ENCODE results near the gene LYVE1. TPM values are rescaled to one million over a fixed set of nuclear protein-coding genes. Genes with fewer than 3 reads are reported as not detected.

LYVE1 gene
- total RNA-seq, 2 experiments from 2014 or later = not detected

DNA sequence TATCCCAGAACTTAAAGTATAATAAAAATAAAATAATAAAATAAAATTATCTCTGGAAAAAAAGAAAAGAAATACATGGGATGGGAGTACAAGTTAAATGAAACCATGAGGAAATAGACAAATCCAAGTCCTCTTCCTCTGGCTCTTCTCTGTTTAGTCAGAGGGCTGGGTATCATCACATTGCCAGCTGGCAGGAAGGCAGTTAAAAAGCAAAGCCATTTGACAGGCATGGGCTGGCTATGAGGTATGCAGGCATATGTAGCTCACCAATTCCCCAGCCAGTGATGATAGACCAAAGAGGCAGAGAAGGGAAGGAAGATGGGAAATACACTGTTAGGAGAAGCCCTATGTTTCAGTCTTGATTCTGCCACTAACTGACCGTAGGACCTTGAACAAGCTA is 6.5 kb downstream of the LYVE1 start:
- no peak for DNase-seq
- ATAC-seq (ENCODE audit: low read depth) = no peak
- H3K27me3 Mint-ChIP-seq = peaks cover 13% of the 10 kb centered on the region
- H3K4me3 Mint-ChIP-seq = no peak overlapping the region
- H3K36me3 Mint-ChIP-seq = no peaks in the 10 kb centered on the region
- no peak overlapping the region for H3K27ac Mint-ChIP-seq
- POLR2A ChIA-PET = no interaction called here
- no peaks in the 10 kb centered on the region for H3K4me1 Mint-ChIP-seq
- H3K9me3 Mint-ChIP-seq = no peaks in the 10 kb centered on the region

DNA sequence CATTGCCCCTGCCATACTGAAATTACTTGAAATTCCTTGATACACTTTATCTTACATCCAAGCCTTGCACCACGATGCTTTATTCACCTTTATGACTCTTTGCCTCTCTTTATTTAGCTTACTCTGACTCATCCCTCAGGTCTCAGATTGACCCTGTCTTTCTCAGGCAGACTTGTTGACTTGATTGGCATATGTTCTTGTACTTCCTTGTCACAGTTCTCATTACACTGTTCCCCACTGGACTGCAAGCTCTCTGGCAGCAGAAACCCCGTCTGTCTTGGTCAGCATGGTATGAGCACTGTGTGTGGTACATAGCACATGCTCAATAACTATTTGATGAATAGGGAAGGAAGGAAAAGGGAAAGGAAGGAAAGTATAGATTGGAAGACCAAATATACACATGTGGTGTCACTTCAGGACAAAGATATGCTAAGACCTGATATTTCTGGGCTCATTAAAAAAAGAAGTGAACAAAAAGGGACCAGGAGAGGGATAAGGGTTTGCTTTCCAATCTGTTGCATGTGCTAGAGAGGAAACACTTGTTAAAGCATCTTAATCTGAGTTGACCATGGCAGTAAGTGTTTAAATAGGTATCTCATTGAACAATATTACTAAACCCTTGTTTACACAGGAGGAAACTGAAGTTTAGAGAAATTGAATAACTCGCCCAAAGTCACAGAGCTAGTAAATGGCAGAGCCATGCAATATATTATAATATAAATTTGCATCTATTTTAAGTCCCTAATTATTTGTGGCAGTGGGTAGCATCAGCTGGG is 7.2 kb downstream of the LYVE1 start:
- peaks cover 18% of the 10 kb centered on the region for H3K27me3 Mint-ChIP-seq
- H3K27ac Mint-ChIP-seq = no peak overlapping the region
- H3K4me1 Mint-ChIP-seq = no peaks in the 10 kb centered on the region
- H3K36me3 Mint-ChIP-seq = no peaks in the 10 kb centered on the region
- no peaks in the 10 kb centered on the region for H3K9me3 Mint-ChIP-seq
- H3K4me3 Mint-ChIP-seq = no peak overlapping the region
- POLR2A ChIA-PET = no interaction called here
- ATAC-seq (ENCODE audit: low read depth) (no peak), DNase-seq (no peak)

DNA sequence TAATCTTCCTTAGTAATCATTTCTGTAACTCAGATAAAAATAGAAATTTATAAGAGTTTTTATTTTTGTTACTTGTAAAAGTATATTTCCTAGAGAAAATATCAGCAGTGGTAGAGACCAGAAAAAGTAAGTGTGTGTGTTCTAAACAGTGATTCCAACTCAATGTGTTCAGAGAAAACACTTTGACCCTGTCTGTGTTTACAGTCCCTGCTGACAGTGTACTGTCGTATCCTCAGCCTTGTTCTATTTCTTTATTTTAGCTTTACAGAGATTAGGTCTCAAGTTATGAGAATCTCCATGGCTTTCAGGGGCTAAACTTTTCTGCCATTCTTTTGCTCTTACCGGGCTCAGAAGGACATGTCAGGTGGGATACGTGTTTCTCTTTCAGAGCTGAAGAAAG is 10.2 kb downstream of the LYVE1 start:
- POLR2A ChIA-PET = no interaction called here
- no peak for ATAC-seq (ENCODE audit: low read depth)

DNA sequence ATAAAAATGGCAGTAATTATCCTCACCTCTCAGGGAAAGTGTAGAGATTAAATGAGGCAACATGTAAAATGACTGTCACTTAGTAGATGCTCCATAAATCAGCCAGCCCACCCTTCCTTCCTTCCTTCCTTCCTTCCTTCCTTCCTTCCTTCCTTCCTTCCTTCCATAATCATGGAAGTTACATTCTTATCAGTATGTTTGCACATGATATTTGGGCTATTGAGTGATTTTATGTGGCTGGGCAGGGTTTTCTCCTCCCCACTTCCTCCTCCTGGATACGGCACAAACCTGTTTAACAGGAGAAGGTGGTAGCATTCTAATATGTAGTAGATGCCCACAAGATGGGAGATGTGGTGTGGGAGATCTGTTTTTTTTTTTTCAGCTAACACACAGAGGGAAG is 11.9 kb downstream of the LYVE1 start:
- Mint-ChIP-seq H3K27me3 (peaks cover 19% of the 10 kb centered on the region), H3K4me1 (no peaks in the 10 kb centered on the region), H3K9me3 (peaks cover 3% of the 10 kb centered on the region), H3K36me3 (no peaks in the 10 kb centered on the region), H3K4me3 (no peak overlapping the region), H3K27ac (no peak overlapping the region)
- no peak for ATAC-seq (ENCODE audit: low read depth)
- POLR2A ChIA-PET = no interaction called here
- DNase-seq = no peak

More for the DNA sequence above, 10.2 kb downstream of the LYVE1 start:
- no peak overlapping the region for H3K27ac Mint-ChIP-seq
- H3K4me3 Mint-ChIP-seq = no peak overlapping the region
- no peaks in the 10 kb centered on the region for H3K9me3 Mint-ChIP-seq
- DNase-seq = no peak
- no peaks in the 10 kb centered on the region for H3K4me1 Mint-ChIP-seq
- no peaks in the 10 kb centered on the region for H3K36me3 Mint-ChIP-seq
- H3K27me3 Mint-ChIP-seq = peaks cover 18% of the 10 kb centered on the region

DNA sequence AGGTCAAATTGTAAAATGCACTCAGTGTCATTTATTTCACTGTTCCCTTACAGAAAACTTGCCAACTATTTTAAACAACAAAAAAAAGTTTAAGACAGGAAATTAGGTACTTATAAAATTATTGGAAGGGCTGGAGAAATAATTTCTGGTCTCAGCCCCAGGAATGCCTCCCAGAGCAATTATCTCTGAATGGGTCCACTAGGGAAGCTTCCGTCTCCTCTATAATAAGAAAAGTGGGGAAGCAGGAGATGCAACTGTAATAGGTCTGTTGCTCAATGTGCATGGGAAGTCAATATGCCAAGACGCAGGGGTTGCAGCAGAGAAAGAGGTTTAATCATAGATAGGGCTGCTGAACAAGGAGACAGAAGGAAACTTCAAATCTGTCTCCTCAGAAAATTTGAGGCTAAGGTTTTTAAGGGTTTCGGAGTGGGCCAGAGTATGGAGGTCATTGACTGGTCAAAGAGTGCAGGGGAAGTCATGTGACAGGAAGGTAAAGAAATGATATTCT is 16.6 kb downstream of the LYVE1 start:
- no peaks in the 10 kb centered on the region for H3K4me1 Mint-ChIP-seq
- H3K27me3 Mint-ChIP-seq = peaks cover 26% of the 10 kb centered on the region
- H3K27ac Mint-ChIP-seq = no peak overlapping the region
- H3K36me3 Mint-ChIP-seq = no peaks in the 10 kb centered on the region
- ATAC-seq (ENCODE audit: low read depth) (no peak), DNase-seq (no peak)
- peaks cover 3% of the 10 kb centered on the region for H3K9me3 Mint-ChIP-seq
- POLR2A ChIA-PET = no interaction called here
- no peak overlapping the region for H3K4me3 Mint-ChIP-seq

DNA sequence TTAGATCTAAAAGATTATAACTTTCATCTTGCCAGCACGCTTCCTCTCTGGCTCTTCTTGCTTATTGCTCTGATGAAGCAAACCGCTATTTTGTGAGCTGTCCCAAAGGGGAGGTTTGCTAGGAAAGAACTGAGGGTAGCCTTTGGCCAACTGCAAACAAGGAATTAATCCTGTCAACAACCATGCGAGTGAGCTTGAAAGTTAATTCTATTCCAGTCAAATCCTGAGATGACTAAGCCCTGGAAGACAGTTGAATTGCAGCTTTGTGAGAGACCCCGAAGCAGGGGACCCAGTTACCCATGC is 17.2 kb downstream of the LYVE1 start:
- Mint-ChIP-seq H3K4me1 (no peaks in the 10 kb centered on the region), H3K27me3 (peaks cover 21% of the 10 kb centered on the region), H3K9me3 (peaks cover 3% of the 10 kb centered on the region), H3K27ac (no peak overlapping the region), H3K4me3 (no peak overlapping the region), H3K36me3 (no peaks in the 10 kb centered on the region)
- DNase-seq = no peak
- POLR2A ChIA-PET = no interaction called here
- no peak for ATAC-seq (ENCODE audit: low read depth)

DNA sequence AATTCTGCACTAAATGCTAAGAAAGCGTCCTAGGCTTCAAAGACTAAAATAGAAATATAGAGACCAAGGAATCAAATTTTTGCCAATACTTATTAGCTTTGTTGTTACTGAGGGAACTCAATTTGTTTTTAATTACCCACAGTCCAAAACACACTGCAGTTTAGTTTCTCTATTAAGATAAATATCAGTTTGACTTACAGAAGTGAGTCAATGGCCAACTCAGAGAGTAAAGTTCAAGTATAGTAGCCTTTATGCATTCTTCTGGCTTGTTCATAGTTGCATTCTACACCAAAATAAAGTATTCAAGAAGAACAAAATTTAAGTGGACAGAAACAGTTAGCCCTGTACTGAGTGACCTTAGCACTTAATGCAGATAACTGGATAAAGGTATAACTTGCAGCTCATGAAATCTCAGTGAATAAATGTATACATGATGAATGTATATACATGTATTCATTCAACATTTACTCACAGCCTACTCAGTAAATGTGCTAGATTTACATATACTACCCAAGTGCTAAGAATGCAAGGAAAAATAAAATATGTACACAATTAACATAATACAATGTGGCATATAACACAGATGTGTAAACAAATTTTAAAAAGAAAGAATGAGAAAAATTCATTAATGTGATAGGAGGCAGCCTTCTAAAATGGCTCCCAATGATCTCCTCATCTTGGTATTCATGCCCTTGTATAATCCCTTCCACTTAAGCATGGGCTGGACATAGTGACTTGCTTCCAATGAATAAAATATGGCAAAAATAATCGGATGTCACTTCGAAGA is 17.8 kb downstream of the LYVE1 start:
- Mint-ChIP-seq H3K36me3 (no peaks in the 10 kb centered on the region), H3K4me1 (no peaks in the 10 kb centered on the region), H3K9me3 (peaks cover 3% of the 10 kb centered on the region), H3K27ac (no peak overlapping the region), H3K27me3 (peaks cover 24% of the 10 kb centered on the region), H3K4me3 (no peak overlapping the region)
- ATAC-seq (ENCODE audit: low read depth) (no peak), DNase-seq (no peak)
- POLR2A ChIA-PET = no interaction called here

DNA sequence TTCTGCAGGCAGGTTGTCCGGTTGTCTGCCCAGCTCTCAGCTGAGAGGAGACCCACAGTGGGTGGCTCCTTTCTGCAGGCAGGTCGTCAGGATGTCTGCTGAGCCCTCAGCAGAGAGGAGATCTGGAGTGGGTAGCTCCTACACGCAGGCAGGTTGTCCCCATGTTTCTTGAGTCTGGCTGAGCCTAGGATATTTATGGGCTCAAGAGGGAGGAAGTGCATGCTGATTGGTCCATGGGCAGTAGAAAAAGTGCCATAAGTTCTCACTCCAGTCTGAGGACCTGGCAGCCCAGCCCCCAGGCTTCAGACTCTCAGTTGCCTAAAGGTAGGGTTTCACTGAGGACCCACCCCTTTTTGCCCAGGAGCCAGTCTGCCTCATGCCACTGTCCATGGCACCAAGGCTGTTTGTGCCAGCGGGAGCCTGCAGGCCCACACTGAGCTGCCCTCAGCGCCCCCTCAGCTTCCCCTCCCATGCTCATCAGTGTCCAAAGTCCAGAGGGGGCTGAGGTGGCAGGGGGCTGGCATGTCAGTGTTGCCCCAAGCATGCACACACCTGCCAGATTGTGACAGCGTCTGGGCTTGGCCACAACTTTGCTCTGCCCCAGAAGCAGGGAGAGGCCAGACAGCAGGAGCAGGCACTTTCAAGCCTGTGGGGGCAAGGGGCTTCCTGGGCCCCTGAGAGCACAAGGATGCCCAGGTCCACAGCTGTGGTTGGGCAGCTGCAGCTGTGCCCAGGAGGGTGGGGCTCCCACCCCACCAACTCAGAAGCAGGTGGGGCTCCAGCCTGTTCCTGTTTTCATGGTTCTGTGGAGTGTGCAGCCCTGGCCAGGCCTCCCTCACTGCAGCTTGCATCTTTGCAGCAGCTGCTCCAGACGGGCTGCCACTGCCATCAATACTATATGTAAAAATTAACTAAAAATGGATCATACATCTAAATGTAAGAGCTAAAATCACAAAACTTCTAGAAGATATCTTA is 23.7 kb downstream of the LYVE1 start:
- ATAC-seq (ENCODE audit: low read depth) = no peak
- POLR2A ChIA-PET = no interaction called here

DNA sequence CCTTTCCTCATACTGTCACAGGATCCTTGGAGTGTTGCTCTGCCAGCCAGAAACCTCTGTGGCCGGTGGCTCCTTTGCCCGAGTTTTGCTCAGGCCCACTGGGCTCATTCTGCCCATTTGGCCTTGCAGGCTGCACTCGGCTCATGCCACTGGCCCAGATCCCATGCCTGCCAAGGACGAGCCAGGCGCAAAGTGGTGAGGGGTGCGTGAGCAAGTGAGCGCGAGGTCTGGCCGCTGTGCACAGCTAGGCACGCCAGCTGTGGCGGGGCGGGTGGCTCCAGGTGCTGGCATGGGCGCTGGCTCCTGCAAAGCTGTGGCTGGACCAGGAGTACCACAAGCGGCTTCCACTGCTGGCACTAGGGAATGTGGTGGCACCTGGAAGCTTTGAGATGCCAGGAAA is 24.7 kb downstream of the LYVE1 start:
- POLR2A ChIA-PET = no interaction called here
- no peak for ATAC-seq (ENCODE audit: low read depth)

More for the DNA sequence above, 23.7 kb downstream of the LYVE1 start:
- Mint-ChIP-seq H3K4me3 (no peak overlapping the region), H3K27ac (no peak overlapping the region), H3K27me3 (peaks cover 10% of the 10 kb centered on the region), H3K4me1 (peaks cover 9% of the 10 kb centered on the region), H3K9me3 (peaks cover 7% of the 10 kb centered on the region), H3K36me3 (peaks cover 2% of the 10 kb centered on the region)
- no peak for DNase-seq

DNA sequence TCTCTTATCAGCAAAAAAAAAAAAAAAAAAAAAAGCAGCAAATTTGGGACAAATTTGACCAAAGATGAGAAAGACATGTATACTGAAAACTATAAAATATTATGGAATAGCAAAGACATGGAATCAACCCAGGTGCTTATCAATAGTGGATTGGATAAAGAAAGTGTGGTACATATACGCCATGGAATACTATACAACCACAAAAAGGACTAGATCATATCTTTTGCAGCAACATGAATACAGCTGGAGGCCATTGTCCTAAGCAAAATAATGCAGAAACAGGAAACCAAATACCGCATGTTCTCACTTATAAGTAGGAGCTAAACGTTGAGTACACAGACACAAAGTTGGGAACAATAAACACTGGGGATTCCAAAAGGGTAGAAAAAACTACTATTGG is 25.7 kb downstream of the LYVE1 start:
- Mint-ChIP-seq H3K4me3 (no peak overlapping the region), H3K36me3 (peaks cover 2% of the 10 kb centered on the region), H3K4me1 (peaks cover 14% of the 10 kb centered on the region), H3K27ac (no peak overlapping the region), H3K9me3 (peaks cover 7% of the 10 kb centered on the region), H3K27me3 (peaks cover 8% of the 10 kb centered on the region)
- no peak for DNase-seq
- POLR2A ChIA-PET = no interaction called here
- no peak for ATAC-seq (ENCODE audit: low read depth)

More for the DNA sequence above, 24.7 kb downstream of the LYVE1 start:
- Mint-ChIP-seq H3K4me3 (no peak overlapping the region), H3K27ac (no peak overlapping the region), H3K36me3 (peaks cover 2% of the 10 kb centered on the region), H3K27me3 (peaks cover 8% of the 10 kb centered on the region), H3K9me3 (peaks cover 7% of the 10 kb centered on the region), H3K4me1 (peaks cover 11% of the 10 kb centered on the region)
- no peak for DNase-seq

DNA sequence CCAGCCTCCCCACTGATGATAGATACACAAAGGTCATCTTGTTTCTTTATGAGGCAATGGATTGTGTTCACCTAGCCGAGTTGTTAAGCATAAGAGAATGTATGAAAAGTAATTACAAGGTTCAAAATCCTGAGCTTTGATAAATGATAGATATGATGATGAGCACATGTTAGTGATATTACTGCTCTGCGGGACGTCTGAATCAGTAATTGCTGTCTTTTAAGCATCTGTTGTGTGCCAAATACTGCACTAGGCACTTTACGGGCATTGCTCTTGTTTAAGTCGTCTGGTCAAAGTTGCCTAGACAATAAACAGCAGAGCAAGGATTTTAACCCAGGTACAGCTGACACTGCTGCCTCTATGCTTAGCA is 26.9 kb downstream of the LYVE1 start:
- Mint-ChIP-seq H3K36me3 (peaks cover 2% of the 10 kb centered on the region), H3K27me3 (peaks cover 6% of the 10 kb centered on the region), H3K4me1 (peaks cover 14% of the 10 kb centered on the region), H3K9me3 (peaks cover 7% of the 10 kb centered on the region), H3K4me3 (peak overlapping the region; percentile 90), H3K27ac (peak overlapping the region; percentile 70)
- POLR2A ChIA-PET = interaction anchor here (0.6 to 2.5 kb wide), 7 partner anchors 10 to 90 kb away, joined by 3 to 22 read pairs (median 5); no protein-coding TSS in a partner anchor
- ATAC-seq (ENCODE audit: low read depth) (no peak), DNase-seq (no peak)

DNA sequence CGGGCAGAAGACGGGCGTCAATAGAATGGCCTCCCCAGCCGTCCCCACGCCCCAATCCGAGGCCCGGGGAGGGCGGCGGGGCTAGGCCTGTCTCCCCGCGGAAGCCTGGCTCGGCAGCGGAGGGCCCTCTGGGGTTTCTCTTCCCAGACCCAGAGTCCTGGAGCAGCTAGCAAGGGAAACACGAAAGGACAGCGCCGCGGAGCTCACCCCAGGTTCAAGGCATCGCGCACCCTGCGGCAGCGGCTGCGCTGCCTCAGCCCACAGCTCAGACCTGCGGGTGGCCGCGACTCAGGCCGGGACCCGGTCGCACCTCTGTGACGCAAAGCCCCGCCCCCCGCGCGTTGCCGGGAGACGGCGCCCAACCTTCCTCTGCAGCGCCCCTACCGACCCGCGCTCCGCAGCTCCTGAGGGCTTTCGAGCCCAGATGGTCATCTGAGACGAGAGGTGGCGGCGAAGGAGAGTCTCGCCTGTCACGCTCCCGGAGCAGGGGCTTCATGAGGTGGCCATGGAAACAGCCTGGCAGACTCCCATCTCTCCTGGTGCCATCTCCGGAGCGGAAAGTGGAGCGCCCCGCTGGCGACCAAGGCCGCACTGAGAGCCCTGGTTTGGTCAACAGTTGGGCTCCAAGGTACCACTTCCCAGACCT is 27.4 kb downstream of the LYVE1 start, which contains the start of gene RNF141:
TSS of gene RNF141 (minus strand) at position 273 of the 646 bp plus-strand sequence. CDS start 7,029 bp downstream, outside the sequence.
- Mint-ChIP-seq H3K36me3 (peaks cover 2% of the 10 kb centered on the region), H3K4me3 (peak within 1 kb of the TSS; percentile 90), H3K27ac (peak within 1 kb of the TSS; percentile 75), H3K4me1 (peaks cover 17% of the 10 kb centered on the region), H3K27me3 (peaks cover 3% of the 10 kb centered on the region), H3K9me3 (peaks cover 7% of the 10 kb centered on the region)
- DNase-seq (peak; percentile 99), ATAC-seq (ENCODE audit: low read depth) (peak; percentile 97)
- POLR2A ChIA-PET = interaction anchor here (0.6 to 2.5 kb wide), 8 partner anchors 10 to 127 kb away, joined by 3 to 22 read pairs (median 4); no protein-coding TSS in a partner anchor

All from activated naive CD8-positive, alpha-beta T cell treated with anti-CD3 and anti-CD28 coated beads, Interleukin-2, amount 10 ng/mL, durations not matched to agents 7 days and 5 days (primary cell).